T-helper 17 cell (primary cell): ENCODE results near the gene VPS4A. TPM values are rescaled to one million over a fixed set of nuclear protein-coding genes. Genes with fewer than 3 reads are reported as not detected.

Experiments used
- ATAC-seq: fragments of 150-1000 bp; cut with Tn5 transposase; 2 replicates; pipeline ENCODE4 v1.10.0; 2021; ENCODE audit warnings: mild to moderate bottlenecking, moderate library complexity
- DNase-seq, 3 donors: peaks; one replicate each; pipeline versions ENCODE4 v3.0.0 to v3.0.0-alpha.2; 2020 to 2021
- H3K9me3 ChIP-seq: one replicate; pipeline ENCODE4 v1.7.0; 2013; ENCODE audit warnings: low read length, mild to moderate bottlenecking; ENCODE audit not compliant: control insufficient read depth, poor library complexity, severe bottlenecking
- H3K27ac Mint-ChIP-seq: one replicate; pipeline ENCODE4 v1.8.0; 2022; ENCODE audit warnings: mild to moderate bottlenecking, moderate library complexity, mixed read lengths
- H3K27me3 Mint-ChIP-seq: one replicate; pipeline ENCODE4 v1.8.0; 2022; ENCODE audit warnings: mixed read lengths
- H3K36me3 Mint-ChIP-seq: one replicate; pipeline ENCODE4 v1.8.0; 2022; ENCODE audit warnings: low read depth, mixed read lengths
- H3K4me1 Mint-ChIP-seq: one replicate; pipeline ENCODE4 v1.8.0; 2022; ENCODE audit warnings: mild to moderate bottlenecking, mixed read lengths
- H3K4me3 Mint-ChIP-seq: one replicate; pipeline ENCODE4 v1.8.0; 2022; ENCODE audit warnings: mild to moderate bottlenecking, moderate library complexity, mixed read lengths
- total RNA-seq, 4 donors: library from RNA in 2 of 4; stranded (reverse) in 2 of 4; gene quantifications; one replicate each; pipeline ENCODE4 v1.2.3 and lab custom pipeline; 2022 to 2026

The VPS4A gene
- total RNA-seq, 2 donors from 2014 or later: 43.8 to 53.7 TPM

DNA sequence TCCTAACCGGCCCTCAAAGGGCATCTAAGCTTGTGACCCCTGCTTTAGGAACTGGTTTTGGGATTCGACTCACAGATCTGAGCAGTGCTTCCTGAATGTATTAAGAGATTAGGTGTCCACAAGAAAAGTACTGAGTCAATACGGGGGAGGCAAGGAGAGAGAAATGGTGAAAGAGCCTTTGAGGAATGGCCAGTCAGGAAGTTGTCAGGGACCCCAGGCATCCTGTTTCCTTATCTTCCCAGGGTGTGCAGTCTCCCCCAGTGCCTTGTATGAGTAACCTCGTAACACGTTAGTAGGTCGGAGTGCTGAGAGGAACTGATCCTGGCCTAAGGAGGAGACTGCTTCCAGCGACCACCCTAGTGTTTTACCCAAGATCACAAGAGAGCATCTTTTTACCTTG, 56.8 kb downstream of the VPS4A start:
- no peaks in the 10 kb centered on the region for H3K9me3 ChIP-seq
- ATAC-seq (no peak), DNase-seq (no peak)
- H3K27ac Mint-ChIP-seq: peak overlapping the region; percentile 43
- no peaks in the 10 kb centered on the region for H3K27me3 Mint-ChIP-seq
- no peak overlapping the region for H3K4me3 Mint-ChIP-seq
- peaks cover 10% of the 10 kb centered on the region for H3K36me3 Mint-ChIP-seq
- H3K4me1 Mint-ChIP-seq: peaks cover 23% of the 10 kb centered on the region

GRCh38 chr16:69368866-69369265, 57.7 kb downstream of the VPS4A start:
- H3K4me1 Mint-ChIP-seq: peaks cover 20% of the 10 kb centered on the region
- no peaks in the 10 kb centered on the region for H3K9me3 ChIP-seq
- peaks cover 10% of the 10 kb centered on the region for H3K36me3 Mint-ChIP-seq
- no peak overlapping the region for H3K4me3 Mint-ChIP-seq
- no peak for DNase-seq
- H3K27ac Mint-ChIP-seq: no peak overlapping the region
- no peaks in the 10 kb centered on the region for H3K27me3 Mint-ChIP-seq
- ATAC-seq: no peak

DNA sequence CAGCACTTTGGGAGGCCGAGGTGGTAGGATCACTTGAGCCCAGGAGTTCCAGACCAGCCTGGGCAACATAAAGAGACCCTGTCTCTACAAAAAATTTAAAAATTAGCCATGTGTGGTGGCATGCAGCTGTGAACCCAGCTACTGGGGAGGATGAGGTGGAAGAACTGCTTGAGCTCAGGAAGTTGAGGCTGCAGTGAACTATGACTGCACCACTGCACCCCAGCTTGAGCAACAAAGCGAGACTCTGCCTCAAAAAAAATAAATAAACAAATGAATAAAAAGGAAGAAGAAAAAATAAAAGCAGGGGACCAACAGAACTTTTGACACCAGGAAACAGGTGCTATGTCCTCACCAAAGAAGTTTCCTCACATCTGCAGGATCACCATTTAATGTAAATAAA, 60.4 kb downstream of the VPS4A start:
- no peaks in the 10 kb centered on the region for H3K9me3 ChIP-seq
- no peak overlapping the region for H3K4me3 Mint-ChIP-seq
- ATAC-seq (no peak), DNase-seq (no peak)
- no peaks in the 10 kb centered on the region for H3K27me3 Mint-ChIP-seq
- H3K36me3 Mint-ChIP-seq: peaks cover 10% of the 10 kb centered on the region
- peak overlapping the region; percentile 86 for H3K27ac Mint-ChIP-seq
- peaks cover 12% of the 10 kb centered on the region for H3K4me1 Mint-ChIP-seq

DNA sequence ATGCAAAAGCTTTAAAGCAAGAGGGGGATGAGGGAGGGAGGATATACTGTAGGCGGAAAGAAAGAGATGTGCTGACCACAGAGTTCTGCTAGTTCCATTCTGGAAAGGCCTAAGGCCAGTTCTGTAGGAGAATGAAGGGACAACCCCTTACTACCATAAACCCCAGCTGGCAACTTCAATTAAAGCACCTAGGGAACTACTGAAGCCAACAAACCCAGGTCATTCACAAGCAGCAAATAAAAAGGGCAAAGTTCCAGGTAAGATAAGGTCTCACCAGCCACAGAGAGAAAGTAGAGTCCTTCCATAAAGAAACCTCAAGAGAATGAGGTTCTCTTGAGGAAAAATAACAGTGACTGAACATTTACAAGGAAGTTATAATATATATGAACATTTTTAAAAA, 61.9 kb downstream of the VPS4A start:
- ATAC-seq (no peak), DNase-seq (no peak)
- H3K27ac Mint-ChIP-seq: no peak overlapping the region
- H3K4me1 Mint-ChIP-seq: peaks cover 15% of the 10 kb centered on the region
- H3K4me3 Mint-ChIP-seq: no peak overlapping the region
- peaks cover 11% of the 10 kb centered on the region for H3K36me3 Mint-ChIP-seq
- no peaks in the 10 kb centered on the region for H3K27me3 Mint-ChIP-seq
- no peaks in the 10 kb centered on the region for H3K9me3 ChIP-seq

Other genes starting within 250 kb of the VPS4A start
- gene HAS3, start 205.7 kb upstream of the VPS4A start, total RNA-seq: 1 to 10 TPM; 3.0 to 3.5 TPM
- 10 to 100 TPM; 66.1 to 68.5 TPM for gene CHTF8, start 178.8 kb upstream of the VPS4A start, total RNA-seq
- gene UTP4, start 178.7 kb upstream of the VPS4A start, total RNA-seq: 10 to 100 TPM; 29.4 to 47.2 TPM
- gene SNTB2, start 124.2 kb upstream of the VPS4A start, total RNA-seq: 10 to 100 TPM; 15.5 to 17.9 TPM
- gene PDF, start 19.2 kb downstream of the VPS4A start, total RNA-seq: 1 to 10 TPM; 4.1 to 4.3 TPM
- gene COG8, start 28.2 kb downstream of the VPS4A start, total RNA-seq: 10 to 100 TPM; 21.7 to 22.8 TPM
- gene NIP7, start 28.4 kb downstream of the VPS4A start, total RNA-seq: 10 to 100 TPM; 28.5 to 29.7 TPM
- under 1 TPM in 1 of 2 donors, not detected in 1; 0.75 TPM for gene TMED6, start 40.4 kb downstream of the VPS4A start, total RNA-seq
- gene TERF2, start 74.7 kb downstream of the VPS4A start, total RNA-seq: 10 to 100 TPM; 29.6 to 30.6 TPM
- gene CYB5B, start 113.3 kb downstream of the VPS4A start, total RNA-seq: 10 to 100 TPM; 32.8 to 42.4 TPM